MG63 (cell line): ENCODE data around the gene ZFP57. TPM values are rescaled to one million over a fixed set of nuclear protein-coding genes. Genes with fewer than 3 reads are reported as not detected.

Experiments used
- DNase-seq: peaks from one replicate; pipeline ENCODE4 v3.0.0-alpha.2; 2020
- H3K27me3 ChIP-seq: fragments of 250-450 bp; sonication (Bioruptor Pico); 2 replicates; pipeline ENCODE4 v1.5.1; 2020; ENCODE audit warnings: mild to moderate bottlenecking, moderate library complexity
- H3K36me3 ChIP-seq: fragments of 250-450 bp; sonication (Bioruptor Pico); 2 replicates; pipeline ENCODE4 v1.5.1; 2020; ENCODE audit warnings: mild to moderate bottlenecking, moderate library complexity
- H3K4me3 ChIP-seq: fragments of 250-450 bp; sonication (Bioruptor Pico); 2 replicates; pipeline ENCODE4 v1.5.1; 2020; ENCODE audit warnings: mild to moderate bottlenecking, moderate library complexity
- H3K9me3 ChIP-seq: fragments of 250-450 bp; sonication (Bioruptor Pico); 2 replicates; pipeline ENCODE4 v1.5.1; 2020; ENCODE audit warnings: mild to moderate bottlenecking, moderate library complexity
- total RNA-seq: library from RNA; depleted of rRNA; stranded (reverse); fragments of >200 nt; shearing (Covaris generic); gene quantifications from 2 replicates; pipeline ENCODE4 v1.2.3, GENCODE V29; 2014; ENCODE audit warnings: low replicate concordance; rRNA removed

Gene ZFP57
- total RNA-seq: not detected in 2 replicates

DNA sequence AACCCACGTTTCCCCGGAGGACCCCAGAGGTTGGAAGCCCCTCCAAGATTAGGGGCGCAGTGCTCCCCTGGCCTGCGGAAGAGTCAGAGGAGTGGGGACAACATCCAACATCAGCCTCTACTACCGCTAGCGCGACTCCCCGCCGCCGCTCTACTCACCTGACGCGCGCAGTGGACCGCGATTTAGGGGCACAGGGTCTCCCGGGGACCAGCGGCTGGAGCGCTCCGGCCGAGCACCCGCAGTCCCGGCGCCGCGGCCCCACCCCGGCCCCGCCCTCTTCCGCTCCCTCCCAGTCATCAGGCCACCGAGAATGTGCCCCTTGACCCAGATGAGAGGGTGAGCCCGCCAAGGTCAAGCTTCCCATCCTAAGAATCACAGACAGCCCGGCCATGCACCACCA is at the start of gene ZFP57:
Gene ZFP57, minus strand, starts transcription at position 249 of the 400 bp plus-strand sequence. CDS start 4,149 bp downstream, outside the sequence.
- Histone ChIP-seq H3K4me3 (no peak within 1 kb of the TSS), H3K9me3 (no peaks in the 10 kb centered on the region), H3K27me3 (no peaks in the 10 kb centered on the region), H3K36me3 (no peaks in the 10 kb centered on the region)
- DNase-seq: no peak

DNA sequence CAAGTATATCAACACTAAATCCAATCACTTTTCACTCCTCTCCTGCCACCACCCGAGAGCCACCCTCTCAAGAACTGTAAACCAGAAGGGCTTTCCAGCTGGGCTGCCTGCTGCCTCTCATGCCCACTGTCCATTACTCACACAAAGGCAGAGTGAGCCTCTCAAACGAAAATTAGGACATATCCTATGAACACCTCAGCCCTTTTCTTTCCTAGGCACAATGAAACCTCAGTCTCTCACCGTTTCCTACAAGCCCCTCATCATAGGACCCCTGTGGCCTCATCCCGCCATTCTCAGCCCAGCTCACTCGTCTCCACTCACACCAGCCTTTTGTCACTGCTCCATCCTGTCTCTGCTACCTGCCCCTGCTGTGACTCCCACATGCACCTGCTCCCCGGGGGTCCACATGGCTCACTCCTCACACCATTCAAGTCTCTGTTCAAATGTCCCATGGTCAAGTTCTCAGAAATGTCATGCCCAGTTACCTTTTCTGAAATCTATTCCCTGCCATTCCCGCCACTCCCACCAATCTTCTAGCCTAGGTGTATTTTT is 49.7 kb upstream of the ZFP57 start:
- no peak for DNase-seq
- Histone ChIP-seq H3K9me3 (no peaks in the 10 kb centered on the region), H3K36me3 (no peaks in the 10 kb centered on the region)

DNA sequence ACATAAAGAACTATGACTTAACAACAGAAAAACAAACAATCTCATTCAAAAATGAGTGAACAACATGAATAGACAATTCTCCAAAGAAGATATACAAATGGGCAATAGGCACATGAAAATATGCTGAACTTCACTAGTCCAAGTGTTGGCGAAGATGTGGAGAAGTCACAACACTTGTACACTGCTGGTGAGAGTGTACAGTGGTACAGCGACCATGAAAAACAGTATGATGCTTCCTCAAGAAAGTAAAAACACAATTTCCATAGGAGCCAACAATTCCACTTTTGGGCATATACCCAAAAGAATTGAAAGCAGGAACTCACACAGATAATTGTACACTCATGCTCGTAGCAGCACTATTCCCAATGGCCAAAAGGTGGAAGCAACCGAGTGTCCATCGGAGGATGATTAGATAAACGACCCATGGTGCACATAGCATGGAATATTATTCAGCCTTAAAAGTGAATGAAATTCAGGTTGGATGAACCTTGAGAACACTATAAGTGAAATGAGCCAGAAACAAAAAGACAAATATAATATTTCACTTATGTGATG is 48.9 kb upstream of the ZFP57 start:
- H3K4me3 ChIP-seq: no peak overlapping the region
- no peaks in the 10 kb centered on the region for H3K36me3 ChIP-seq
- H3K9me3 ChIP-seq: no peaks in the 10 kb centered on the region
- no peaks in the 10 kb centered on the region for H3K27me3 ChIP-seq
- DNase-seq: no peak

More for the DNA sequence above, 49.7 kb upstream of the ZFP57 start:
- H3K4me3 ChIP-seq: no peak overlapping the region
- H3K27me3 ChIP-seq: no peaks in the 10 kb centered on the region

DNA sequence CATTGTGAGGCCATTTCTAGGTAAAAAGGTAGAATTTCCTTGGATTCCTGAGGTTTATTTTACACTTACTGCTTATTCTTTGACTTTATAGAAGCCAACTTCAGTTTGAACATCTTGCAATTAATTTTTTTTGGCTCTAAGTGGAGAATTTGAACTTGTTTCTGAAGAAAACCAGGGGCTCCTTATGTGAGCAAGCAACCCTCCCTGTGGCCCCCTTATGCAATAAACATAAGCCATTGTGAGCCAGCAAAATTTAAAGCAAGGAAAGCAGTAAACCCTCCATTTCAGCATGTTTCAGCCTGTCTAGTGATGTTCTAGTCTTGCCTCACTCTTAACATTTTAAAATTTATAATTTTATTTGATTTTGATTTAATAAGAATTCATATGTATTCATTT is 47.9 kb upstream of the ZFP57 start:
- no peak for DNase-seq
- Histone ChIP-seq H3K36me3 (no peaks in the 10 kb centered on the region), H3K4me3 (no peak overlapping the region), H3K27me3 (no peaks in the 10 kb centered on the region), H3K9me3 (no peaks in the 10 kb centered on the region)

DNA sequence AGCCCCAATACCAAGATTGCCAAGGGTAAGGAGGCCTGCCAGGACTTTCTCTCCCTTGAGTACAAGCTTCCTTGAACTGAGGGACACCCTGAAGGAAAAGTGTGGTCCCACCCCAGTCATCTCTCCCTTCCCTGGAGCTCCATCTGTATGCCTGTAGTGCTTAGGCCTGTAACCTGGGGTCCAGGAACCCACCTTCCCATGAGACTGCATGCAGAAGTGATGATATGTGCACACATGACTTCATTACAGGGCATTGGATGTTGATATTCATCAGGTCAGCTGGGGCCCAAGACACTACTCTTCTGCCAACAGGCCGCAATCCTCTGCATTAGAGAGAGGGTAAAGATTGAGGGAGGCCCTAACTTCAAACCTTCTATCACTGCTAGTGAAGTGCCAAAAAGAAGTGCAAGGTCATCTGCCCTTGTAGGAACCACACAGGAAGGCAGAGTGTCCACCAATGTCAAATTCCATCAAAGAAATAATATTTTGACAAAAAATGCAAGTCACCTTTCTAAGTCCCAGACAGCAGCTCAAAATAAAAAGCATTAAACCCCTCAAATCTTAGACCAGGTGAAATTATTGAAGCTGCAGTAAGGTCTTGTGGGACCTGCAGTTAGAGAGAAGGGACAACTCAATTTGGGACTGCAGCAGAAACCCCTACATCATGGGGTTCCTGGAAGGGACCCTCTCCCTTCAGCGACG is 47.4 kb upstream of the ZFP57 start:
- H3K4me3 ChIP-seq: no peak overlapping the region

DNA sequence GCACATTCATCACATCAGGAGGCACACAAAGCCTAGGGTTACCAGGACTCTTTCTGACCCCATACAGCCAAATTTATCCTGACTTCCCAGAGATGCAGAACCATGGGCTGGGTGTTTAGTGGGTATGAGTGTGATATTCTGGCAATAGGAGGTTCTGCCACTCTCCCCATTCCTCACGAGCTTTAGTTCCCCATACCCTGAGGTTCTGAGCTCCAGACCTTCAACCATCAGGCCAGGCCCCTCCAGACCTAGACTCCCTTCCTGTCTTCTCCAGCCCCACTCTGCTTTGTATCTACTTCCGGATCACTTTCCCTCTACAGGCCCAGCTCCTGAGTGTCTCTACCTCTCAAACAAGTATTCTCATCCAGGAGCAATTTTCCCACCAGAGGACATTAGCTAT is 46.7 kb upstream of the ZFP57 start:
- Histone ChIP-seq H3K36me3 (no peaks in the 10 kb centered on the region), H3K27me3 (no peaks in the 10 kb centered on the region), H3K9me3 (no peaks in the 10 kb centered on the region), H3K4me3 (no peak overlapping the region)
- DNase-seq: no peak

More for the DNA sequence above, 47.4 kb upstream of the ZFP57 start:
- no peak for DNase-seq
- H3K9me3 ChIP-seq: no peaks in the 10 kb centered on the region
- no peaks in the 10 kb centered on the region for H3K27me3 ChIP-seq
- no peaks in the 10 kb centered on the region for H3K36me3 ChIP-seq

DNA sequence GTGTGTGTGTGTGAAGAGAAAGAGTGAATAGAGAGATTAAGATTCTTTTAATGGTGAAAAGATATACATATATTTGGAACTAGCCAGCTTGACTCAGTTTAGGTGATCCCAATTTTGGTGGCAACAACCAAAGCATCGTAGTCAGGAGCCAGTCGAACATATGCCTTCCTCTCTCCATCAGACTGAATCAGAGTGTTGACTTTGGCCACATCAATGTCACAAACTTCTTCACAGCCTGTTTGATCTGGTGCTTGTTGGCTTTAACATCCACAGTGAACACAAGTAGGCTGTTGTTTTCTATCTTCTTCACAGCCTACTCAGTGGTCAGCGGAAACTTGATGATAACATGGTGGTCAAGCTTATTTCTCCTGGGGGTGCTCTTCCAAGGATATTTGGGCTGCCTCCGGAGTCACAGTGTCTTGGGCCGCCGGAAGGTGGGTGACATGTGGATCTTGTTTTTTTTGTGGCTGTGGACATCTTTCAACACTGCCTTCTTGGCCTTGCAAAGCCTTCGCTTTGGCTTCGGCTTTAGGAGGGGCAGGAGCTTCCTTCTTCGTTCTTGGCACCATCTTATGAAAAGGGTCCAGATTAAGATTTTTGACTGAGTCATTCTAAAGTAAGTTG is 45.7 kb upstream of the ZFP57 start:
- Histone ChIP-seq H3K4me3 (no peak overlapping the region), H3K27me3 (no peaks in the 10 kb centered on the region), H3K36me3 (no peaks in the 10 kb centered on the region), H3K9me3 (no peaks in the 10 kb centered on the region)
- no peak for DNase-seq

DNA sequence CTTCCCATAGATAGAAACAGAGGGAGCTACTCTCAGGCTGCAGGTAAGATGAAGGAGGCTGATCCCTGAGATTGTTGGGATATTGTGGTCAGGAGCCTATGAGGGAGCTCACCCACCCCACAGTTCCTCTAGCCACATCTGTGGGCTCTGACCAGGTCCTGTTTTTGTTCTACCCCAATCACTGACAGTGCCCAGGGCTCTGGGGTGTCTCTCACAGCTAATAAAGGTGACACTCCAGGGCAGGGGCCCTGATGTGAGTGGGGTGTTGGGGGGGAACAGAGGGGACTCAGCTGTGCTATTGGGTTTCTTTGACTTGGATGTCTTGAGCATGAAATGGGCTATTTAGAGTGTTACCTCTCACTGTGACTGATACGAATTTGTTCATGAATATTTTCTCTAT is 45.0 kb upstream of the ZFP57 start:
- DNase-seq: no peak
- H3K36me3 ChIP-seq: no peaks in the 10 kb centered on the region
- H3K9me3 ChIP-seq: no peaks in the 10 kb centered on the region

DNA sequence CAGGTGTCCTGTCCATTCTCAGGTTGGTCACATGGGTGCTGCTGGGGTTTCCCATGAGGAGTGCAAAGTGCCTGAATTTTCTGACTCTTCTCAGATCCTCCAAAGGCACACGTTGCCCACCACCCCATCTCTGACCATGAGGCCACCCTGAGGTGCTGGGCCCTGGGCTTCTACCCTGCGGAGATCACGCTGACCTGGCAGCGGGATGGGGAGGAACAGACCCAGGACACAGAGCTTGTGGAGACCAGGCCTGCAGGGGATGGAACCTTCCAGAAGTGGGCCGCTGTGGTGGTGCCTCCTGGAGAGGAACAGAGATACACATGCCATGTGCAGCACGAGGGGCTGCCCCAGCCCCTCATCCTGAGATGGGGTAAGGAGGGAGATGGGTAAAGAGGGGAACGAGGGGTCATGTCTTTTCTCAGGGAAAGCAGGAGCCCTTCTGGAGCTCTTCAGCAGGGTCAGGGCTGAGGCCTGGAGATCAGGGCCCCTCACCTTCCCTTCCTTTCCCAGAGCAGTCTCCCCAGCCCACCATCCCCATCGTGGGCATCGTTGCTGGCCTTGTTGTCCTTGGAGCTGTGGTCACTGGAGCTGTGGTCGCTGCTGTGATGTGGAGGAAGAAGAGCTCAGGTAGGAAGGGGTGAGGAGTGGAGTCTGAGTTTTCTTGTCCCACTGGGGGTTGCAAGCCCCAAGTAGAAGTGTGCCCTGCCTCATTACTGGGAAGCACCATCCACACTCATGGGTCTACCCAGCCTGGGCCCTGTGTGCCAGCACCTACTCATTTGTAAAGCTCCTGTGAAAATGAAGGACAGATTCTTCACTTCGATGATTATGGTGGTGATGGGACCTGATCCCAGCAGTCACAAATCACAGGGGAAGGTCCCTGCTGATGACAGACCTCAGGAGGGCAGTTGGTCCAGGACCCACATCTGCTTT is 44.3 kb upstream of the ZFP57 start:
- Histone ChIP-seq H3K36me3 (no peaks in the 10 kb centered on the region), H3K4me3 (no peak overlapping the region), H3K27me3 (no peaks in the 10 kb centered on the region), H3K9me3 (no peaks in the 10 kb centered on the region)
- no peak for DNase-seq

More for the DNA sequence above, 45.0 kb upstream of the ZFP57 start:
- Histone ChIP-seq H3K4me3 (no peak overlapping the region), H3K27me3 (no peaks in the 10 kb centered on the region)

DNA sequence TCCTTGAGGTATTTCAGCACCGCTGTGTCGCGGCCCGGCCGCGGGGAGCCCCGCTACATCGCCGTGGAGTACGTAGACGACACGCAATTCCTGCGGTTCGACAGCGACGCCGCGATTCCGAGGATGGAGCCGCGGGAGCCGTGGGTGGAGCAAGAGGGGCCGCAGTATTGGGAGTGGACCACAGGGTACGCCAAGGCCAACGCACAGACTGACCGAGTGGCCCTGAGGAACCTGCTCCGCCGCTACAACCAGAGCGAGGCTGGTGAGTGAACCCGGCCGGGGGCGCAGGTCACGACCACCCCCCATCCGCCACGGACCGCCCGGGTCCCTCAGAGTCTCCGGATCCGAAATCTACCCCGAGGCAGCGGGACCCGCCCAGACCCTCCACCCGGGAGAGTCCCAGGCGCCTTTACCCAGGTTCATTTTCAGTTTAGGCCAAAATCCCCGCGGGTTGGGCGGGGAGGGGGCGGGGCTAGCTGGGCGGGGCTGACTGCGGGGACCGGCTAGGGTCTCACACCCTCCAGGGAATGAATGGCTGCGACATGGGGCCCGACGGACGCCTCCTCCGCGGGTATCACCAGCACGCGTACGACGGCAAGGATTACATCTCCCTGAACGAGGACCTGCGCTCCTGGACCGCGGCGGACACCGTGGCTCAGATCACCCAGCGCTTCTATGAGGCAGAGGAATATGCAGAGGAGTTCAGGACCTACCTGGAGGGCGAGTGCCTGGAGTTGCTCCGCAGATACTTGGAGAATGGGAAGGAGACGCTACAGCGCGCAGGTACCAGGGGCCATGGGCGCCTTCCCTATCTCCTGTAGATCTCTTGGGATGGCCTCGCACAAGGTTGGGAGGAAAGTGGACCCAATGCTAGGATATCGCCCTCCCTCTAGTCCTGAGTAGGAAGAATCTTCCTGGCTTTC is 43.0 kb upstream of the ZFP57 start:
- Histone ChIP-seq H3K36me3 (no peaks in the 10 kb centered on the region), H3K4me3 (peak overlapping the region; percentile 69), H3K9me3 (no peaks in the 10 kb centered on the region), H3K27me3 (no peaks in the 10 kb centered on the region)
- no peak for DNase-seq

DNA sequence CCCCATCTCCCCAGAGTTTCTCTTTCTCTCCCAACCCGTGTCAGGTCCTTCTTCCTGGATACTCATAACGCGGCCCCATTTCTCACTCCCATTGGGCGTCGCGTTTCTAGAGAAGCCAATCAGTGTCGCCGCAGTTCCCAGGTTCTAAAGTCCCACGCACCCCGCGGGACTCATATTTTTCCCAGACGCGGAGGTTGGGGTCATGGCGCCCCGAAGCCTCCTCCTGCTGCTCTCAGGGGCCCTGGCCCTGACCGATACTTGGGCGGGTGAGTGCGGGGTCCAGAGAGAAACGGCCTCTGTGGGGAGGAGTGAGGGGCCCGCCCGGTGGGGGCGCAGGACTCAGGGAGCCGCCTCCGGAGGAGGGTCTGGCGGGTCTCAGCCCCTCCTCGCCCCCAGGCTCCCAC is 42.3 kb upstream of the ZFP57 start, which contains the start of gene HLA-F:
Gene HLA-F, plus strand, starts transcription at position 173 of the 404 bp plus-strand sequence. Its CDS starts 30 bp downstream, at position 203.
- DNase-seq: peak; percentile 71
- Histone ChIP-seq H3K4me3 (peak within 1 kb of the TSS; percentile 69), H3K27me3 (no peaks in the 10 kb centered on the region), H3K36me3 (no peaks in the 10 kb centered on the region), H3K9me3 (no peaks in the 10 kb centered on the region)

DNA sequence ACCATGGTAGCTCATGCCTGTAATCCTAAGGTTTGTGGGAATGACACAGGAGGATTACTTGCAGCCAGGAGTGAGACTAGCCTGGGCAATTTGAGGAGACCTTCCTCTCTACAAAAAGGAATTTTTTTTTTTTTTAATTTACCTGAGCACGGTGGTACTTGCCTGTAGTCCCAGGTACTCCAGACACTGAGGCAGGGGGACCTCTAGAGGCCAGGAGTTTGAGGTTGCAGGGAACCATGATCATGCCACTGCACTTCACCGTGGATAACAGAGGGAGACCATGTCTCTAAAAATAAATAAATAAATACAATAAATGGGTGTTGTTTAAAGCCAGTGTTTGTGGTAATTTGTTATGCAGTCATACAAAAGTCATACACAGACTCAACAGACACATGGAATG is 39.9 kb upstream of the ZFP57 start:
- Histone ChIP-seq H3K27me3 (no peaks in the 10 kb centered on the region), H3K36me3 (no peaks in the 10 kb centered on the region), H3K9me3 (no peaks in the 10 kb centered on the region), H3K4me3 (no peak overlapping the region)
- DNase-seq: no peak

DNA sequence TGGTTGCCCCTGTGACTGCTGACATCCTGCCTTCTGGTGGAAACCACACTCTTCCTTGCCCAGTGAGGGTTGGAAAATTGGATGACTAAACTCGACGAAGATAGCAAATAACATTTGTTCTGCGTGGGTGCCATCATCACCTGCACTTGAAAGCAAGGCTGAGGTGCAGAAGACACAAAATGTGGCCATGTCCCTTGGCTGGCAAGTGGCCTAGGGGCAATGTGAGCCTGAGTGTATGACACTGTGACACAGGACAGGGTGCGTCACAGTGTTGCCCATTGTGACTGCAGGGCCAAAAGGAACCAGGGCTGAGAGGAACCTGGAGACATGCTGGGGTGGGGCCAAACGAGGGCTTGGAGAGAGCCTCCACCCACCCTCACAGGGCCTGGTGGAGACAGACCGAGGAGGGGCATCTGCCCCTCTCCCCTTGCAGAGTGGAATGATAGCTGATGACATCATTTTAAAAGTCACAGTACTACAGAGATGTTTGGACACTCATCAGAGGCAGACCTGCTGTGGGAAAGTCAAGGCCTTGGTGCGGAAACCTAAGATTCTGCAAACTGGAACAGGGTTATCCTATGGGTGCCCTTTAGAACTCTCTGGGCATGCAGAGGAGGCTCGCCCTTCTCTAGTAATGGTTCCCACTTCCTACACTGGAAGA is 29.5 kb upstream of the ZFP57 start:
- Histone ChIP-seq H3K4me3 (no peak overlapping the region), H3K27me3 (no peaks in the 10 kb centered on the region; the same call in 1 of the 2 replicates), H3K36me3 (no peaks in the 10 kb centered on the region), H3K9me3 (no peaks in the 10 kb centered on the region)
- no peak for DNase-seq

DNA sequence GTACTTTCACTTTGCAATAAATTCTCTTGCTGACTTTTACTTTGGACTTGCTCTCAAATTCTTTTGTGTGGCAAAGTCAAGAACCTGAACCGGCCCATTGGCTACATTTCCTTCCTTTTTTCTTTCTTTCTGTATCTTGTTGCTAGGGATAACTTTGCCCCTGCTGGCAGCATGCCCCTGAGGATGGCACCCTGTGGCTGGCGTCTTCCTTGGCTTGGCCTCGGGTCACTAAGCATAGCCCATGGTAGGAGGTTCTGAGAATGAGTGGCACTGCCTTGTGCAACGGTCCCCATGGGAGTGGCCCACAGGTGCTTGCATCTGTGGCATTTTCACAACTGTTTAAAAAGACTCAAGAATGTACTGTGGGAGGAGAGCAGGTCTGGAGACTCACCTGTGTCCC is 28.2 kb upstream of the ZFP57 start:
- no peaks in the 10 kb centered on the region; the same call in 1 of the 2 replicates for H3K27me3 ChIP-seq
- no peak overlapping the region for H3K4me3 ChIP-seq
- DNase-seq: no peak
- no peaks in the 10 kb centered on the region for H3K9me3 ChIP-seq
- no peaks in the 10 kb centered on the region for H3K36me3 ChIP-seq
